SK-N-SH (cell line): ENCODE measurements around the gene DNAJB11. TPM values are rescaled to one million over a fixed set of nuclear protein-coding genes. Genes with fewer than 3 reads are reported as not detected.

Source experiments
- CTCF ChIA-PET: fragments of 300-600, 350-600 bp; formaldehyde crosslinking; extraction: SDS; loops from one replicate; lab custom pipeline; 2021; lab: Yijun Ruan, JAX
- POLR2A ChIA-PET: fragments of 350-600 bp; sonication (Branson Sonifier 250); formaldehyde crosslinking; extraction: SDS; loops from one replicate; lab custom pipeline; 2020; ENCODE audit warnings: antibody characterized with exemption, inconsistent platforms; lab: Yijun Ruan, JAX
- DNase-seq: peaks from one replicate; pipeline ENCODE4 v3.0.0; 2012
- H2AFZ ChIP-seq: fragments of 200-600 bp; sonication (generic); 2 replicates; pipeline ENCODE4 v1.8.1; 2016; ENCODE audit warnings: antibody characterized with exemption, mild to moderate bottlenecking, low read depth
- H3F3A ChIP-seq: fragments of 200-600 bp; sonication (generic); replicated peaks from 2 replicates; pipeline ENCODE3; 2016; ENCODE audit warnings: antibody characterized with exemption, mild to moderate bottlenecking; ENCODE audit not compliant: insufficient read depth
- H3K27ac ChIP-seq, 2 experiments: fragments of 200-500 bp in 1 of 2; fragments of 200-600 bp in 1 of 2; sonication (Bioruptor generic) in 1 of 2; sonication (generic), shearing (Covaris generic) in 1 of 2; 2 replicates each; pipeline versions ENCODE4 v1.5.1 to v1.6.1; 2014 to 2016; ENCODE audit warnings: low read depth in 2 of 2, inconsistent platforms in 1 of 2, low read length in 1 of 2, mild to moderate bottlenecking in 1 of 2, mixed read lengths in 1 of 2
- H3K27me3 ChIP-seq: fragments of 200-600 bp; sonication (generic), shearing (Covaris generic); 2 replicates; pipeline ENCODE4 v1.6.1; 2016; ENCODE audit warnings: mixed run types; ENCODE audit not compliant: insufficient read depth
- H3K36me3 ChIP-seq, 2 experiments: fragments of 200-500 bp in 1 of 2; fragments of 200-600 bp in 1 of 2; sonication (Bioruptor generic) in 1 of 2; sonication (generic) in 1 of 2; replicated peaks in 1 of 2; 2 replicates each; pipeline versions ENCODE3 to v1.5.1; 2014 to 2016; ENCODE audit warnings: low read length in 1 of 2, mild to moderate bottlenecking in 1 of 2; ENCODE audit not compliant: insufficient read depth in 2 of 2, control insufficient read depth in 1 of 2
- H3K4me1 ChIP-seq, 2 experiments: fragments of 200-500 bp in 1 of 2; fragments of 200-600 bp in 1 of 2; sonication (Bioruptor generic) in 1 of 2; sonication (generic), shearing (Covaris generic) in 1 of 2; 2 replicates each; pipeline versions ENCODE4 v1.5.1 to v1.6.1; 2014 to 2016; ENCODE audit warnings: low read depth in 1 of 2, low read length in 1 of 2, mixed run types in 1 of 2; ENCODE audit not compliant: insufficient read depth in 2 of 2, control insufficient read depth in 1 of 2
- H3K4me2 ChIP-seq: fragments of 200-600 bp; sonication (generic), shearing (Covaris generic); 2 replicates; pipeline ENCODE4 v1.6.1; 2017; ENCODE audit warnings: mixed run types
- H3K4me3 ChIP-seq, 2 experiments: fragments of 200-500 bp in 1 of 2; fragments of 200-600 bp in 1 of 2; sonication (Bioruptor generic) in 1 of 2; sonication (generic), shearing (Covaris generic) in 1 of 2; 2 replicates each; pipeline versions ENCODE4 v1.5.1 to v1.8.1; 2014 to 2016; ENCODE audit warnings: low read depth in 2 of 2, inconsistent platforms in 1 of 2, low read length in 1 of 2, mild to moderate bottlenecking in 1 of 2, mixed read lengths in 1 of 2, moderate library complexity in 1 of 2
- H3K79me2 ChIP-seq: fragments of 200-600 bp; sonication (generic); 2 replicates; pipeline ENCODE4 v1.8.1; 2017; ENCODE audit warnings: mild to moderate bottlenecking; ENCODE audit not compliant: insufficient read depth
- H3K9ac ChIP-seq: fragments of 200-600 bp; sonication (generic); 2 replicates; pipeline ENCODE4 v1.6.1; 2017; ENCODE audit warnings: mixed run types
- H3K9me2 ChIP-seq: fragments of 200-600 bp; sonication (generic); 2 replicates; pipeline ENCODE4 v1.6.1; 2017; ENCODE audit warnings: mixed run types
- H3K9me3 ChIP-seq: fragments of 200-600 bp; sonication (generic); 2 replicates; pipeline ENCODE4 v1.6.1; 2017; ENCODE audit warnings: mixed run types, mild to moderate bottlenecking, moderate library complexity
- H4K20me1 ChIP-seq: fragments of 200-600 bp; sonication (generic); 2 replicates; pipeline ENCODE4 v1.6.1; 2017; ENCODE audit warnings: mild to moderate bottlenecking, mixed run types; ENCODE audit not compliant: insufficient read depth
- CHD2 ChIP-seq: fragments of 150-350 bp; IDR thresholded peaks from 2 replicates; pipeline ENCODE4 v1.6.1; 2018; ENCODE audit warnings: low read length; ENCODE audit not compliant: partially characterized antibody
- ELF1 ChIP-seq: IDR thresholded peaks from 2 replicates; pipeline ENCODE4 v1.4.0; 2012
- EZH2phosphoT487 ChIP-seq: fragments of 200-600 bp; sonication (generic); IDR thresholded peaks from 2 replicates; pipeline ENCODE4 v1.6.1; 2017; ENCODE audit warnings: low read depth, mixed run types, mild to moderate bottlenecking, antibody characterized with exemption, moderate library complexity, borderline replicate concordance
- FOSL2 ChIP-seq: IDR thresholded peaks from 2 replicates; pipeline ENCODE4 v1.4.0; 2012; ENCODE audit warnings: low read depth, mild to moderate bottlenecking, moderate library complexity, borderline replicate concordance
- IRF3 ChIP-seq: fragments of 150-350 bp; IDR thresholded peaks from 2 replicates; pipeline ENCODE4 v1.6.1; 2016; ENCODE audit warnings: mild to moderate bottlenecking, low read depth, low read length
- NRF1 ChIP-seq: IDR thresholded peaks from 2 replicates; pipeline ENCODE4 v1.6.1; 2012; ENCODE audit warnings: low read depth, mild to moderate bottlenecking, low read length
- PBX3 ChIP-seq: IDR thresholded peaks from 2 replicates; pipeline ENCODE4; 2012
- POLR2AphosphoS5 ChIP-seq: IDR thresholded peaks from 2 replicates; pipeline ENCODE4 v1.6.1; 2012; ENCODE audit warnings: low read depth, low read length
- RCOR1 ChIP-seq: fragments of 150-350 bp; IDR thresholded peaks from 2 replicates; pipeline ENCODE4 v1.6.1; 2017; ENCODE audit warnings: antibody characterized with exemption, low read length
- REST ChIP-seq: IDR thresholded peaks from 2 replicates; pipeline ENCODE4 v1.6.1; 2012; ENCODE audit warnings: mild to moderate bottlenecking, low read depth, low read length, moderate library complexity
- RXRA ChIP-seq: IDR thresholded peaks from 2 replicates; pipeline ENCODE4 v1.4.0; 2012; ENCODE audit warnings: low read depth, mild to moderate bottlenecking, borderline replicate concordance
- SMC3 ChIP-seq: IDR thresholded peaks from 2 replicates; pipeline ENCODE4 v1.6.1; 2012; ENCODE audit warnings: low read depth, low read length, improper control_type of control experiment
- TEAD4 ChIP-seq: IDR thresholded peaks from 2 replicates; pipeline ENCODE4 v1.4.0; 2012; ENCODE audit warnings: mild to moderate bottlenecking, borderline replicate concordance; ENCODE audit not compliant: insufficient read depth
- WGBS: methylation state at CpG from one replicate; pipeline ENCODE4 v1.1.6; 2017; ENCODE audit warnings: low lambda C conversion rate; 5-methylcytosine and 5-hydroxymethylcytosine counted together
- polyA plus RNA-seq, 3 experiments: library from polyadenylated mRNA; depleted of rRNA; stranded (reverse); fragments of >200 nt; gene quantifications; 2 replicates each; pipeline ENCODE4 v1.2.3, GENCODE V29; 2012

DNAJB11 gene
- polyA plus RNA-seq, 1 of the 3 experiments (the other 2 are of a cell fraction), result 33.3 TPM

GRCh38 chr3:186596568-186597287, 26.2 kb downstream of the DNAJB11 start:
- no peak for DNase-seq

GRCh38 chr3:186598108-186598784, 27.7 kb downstream of the DNAJB11 start:
- Histone ChIP-seq H3K27ac (no peak overlapping the region), H3K9ac (no peak overlapping the region), H3K9me2 (no peaks in the 10 kb centered on the region), H2AFZ (no peak overlapping the region), H3K27me3 (no peaks in the 10 kb centered on the region), H4K20me1 (no peaks in the 10 kb centered on the region), H3K79me2 (no peaks in the 10 kb centered on the region), H3K4me3 (no peak overlapping the region), H3F3A (no peaks in the 10 kb centered on the region), H3K4me2 (no peak overlapping the region), H3K36me3 (no peaks in the 10 kb centered on the region), H3K9me3 (no peaks in the 10 kb centered on the region), H3K4me1 (no peaks in the 10 kb centered on the region)
- DNase-seq, result no peak
- ChIA-PET POLR2A (no interaction called here), CTCF (interaction anchor here (17.4 kb wide), 1 partner anchor 17 kb away, joined by 167 read pairs; the partner anchor contains the start of gene AHSG)
- 65% methylated on average over 10 of the region's 11 CpGs for WGBS
- no peak for TF ChIP-seq ELF1
- TF ChIP-seq FOSL2, result no peak
- TF ChIP-seq POLR2AphosphoS5, result no peak
- TF ChIP-seq IRF3, result no peak
- no peak for TF ChIP-seq PBX3
- no peak for TF ChIP-seq SMC3
- TF ChIP-seq CHD2, result no peak
- TF ChIP-seq NRF1, result no peak
- no peak for TF ChIP-seq EZH2phosphoT487
- no peak for TF ChIP-seq RCOR1
- TF ChIP-seq TEAD4, result no peak
- TF ChIP-seq RXRA, result no peak
- no peak for TF ChIP-seq REST

More at GRCh38 chr3:186596568-186597287, 26.2 kb downstream of the DNAJB11 start:
- ChIA-PET POLR2A (no interaction called here), CTCF (interaction anchor here (0.8 to 17.4 kb wide), 3 partner anchors 18 to 379 kb away, joined by 4 to 167 read pairs (median 5); partner anchors contain the start of gene AHSG)
- Histone ChIP-seq H2AFZ (no peak overlapping the region), H3F3A (no peaks in the 10 kb centered on the region), H3K4me2 (no peak overlapping the region), H3K9me2 (no peaks in the 10 kb centered on the region), H3K27ac (no peak overlapping the region), H3K27me3 (no peaks in the 10 kb centered on the region), H4K20me1 (no peaks in the 10 kb centered on the region), H3K4me1 (no peaks in the 10 kb centered on the region), H3K36me3 (no peaks in the 10 kb centered on the region), H3K9ac (no peak overlapping the region), H3K4me3 (no peak overlapping the region), H3K9me3 (no peaks in the 10 kb centered on the region), H3K79me2 (no peaks in the 10 kb centered on the region)
- 71% methylated on average over 17 of the region's 17 CpGs for WGBS
- TF ChIP-seq TEAD4, result no peak
- TF ChIP-seq NRF1, result no peak
- no peak for TF ChIP-seq CHD2
- no peak for TF ChIP-seq PBX3
